ENCODE results near the gene TACR1. TPM values are rescaled to one million over a fixed set of nuclear protein-coding genes. Genes with fewer than 3 reads are reported as not detected.

TACR1 gene
- total RNA-seq, 1 donor from 2014 or later: not detected

DNA sequence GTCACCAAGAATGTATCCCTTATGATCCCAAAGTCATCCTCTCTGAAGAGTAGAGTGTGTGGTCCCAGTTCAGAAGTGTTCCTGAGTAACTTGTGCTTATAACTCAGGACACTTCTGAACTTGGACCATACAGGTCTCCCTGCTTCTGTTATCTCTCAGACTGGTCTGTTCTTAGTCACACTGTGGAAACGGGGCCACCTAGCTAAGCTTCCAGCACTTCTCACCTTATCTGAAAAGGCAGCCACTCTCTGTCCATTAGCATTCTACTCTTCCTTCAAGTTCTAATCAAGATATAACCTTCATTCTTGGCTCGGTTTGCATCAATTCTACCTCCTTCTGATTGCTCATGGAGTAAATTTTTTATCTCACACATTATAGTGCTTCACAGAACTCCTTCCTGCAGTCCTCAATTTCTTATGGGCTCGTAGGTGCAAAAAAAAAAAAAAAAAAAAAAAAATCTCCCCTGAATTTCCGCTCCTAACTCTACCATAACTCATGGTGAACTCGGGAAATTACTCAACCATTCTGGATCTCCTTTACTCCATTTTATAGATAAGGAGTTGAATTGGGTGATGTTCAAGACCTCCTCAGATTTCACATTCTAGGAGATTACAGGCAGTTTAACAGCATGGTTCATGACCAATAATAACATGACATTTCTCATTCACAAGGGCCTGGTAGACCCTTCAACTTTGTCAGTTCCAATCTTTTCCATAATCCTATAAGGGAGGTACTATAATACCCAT is 108.4 kb downstream of the TACR1 start:
- intact Hi-C loops (cut with micrococcal nuclease): no loop called here

DNA sequence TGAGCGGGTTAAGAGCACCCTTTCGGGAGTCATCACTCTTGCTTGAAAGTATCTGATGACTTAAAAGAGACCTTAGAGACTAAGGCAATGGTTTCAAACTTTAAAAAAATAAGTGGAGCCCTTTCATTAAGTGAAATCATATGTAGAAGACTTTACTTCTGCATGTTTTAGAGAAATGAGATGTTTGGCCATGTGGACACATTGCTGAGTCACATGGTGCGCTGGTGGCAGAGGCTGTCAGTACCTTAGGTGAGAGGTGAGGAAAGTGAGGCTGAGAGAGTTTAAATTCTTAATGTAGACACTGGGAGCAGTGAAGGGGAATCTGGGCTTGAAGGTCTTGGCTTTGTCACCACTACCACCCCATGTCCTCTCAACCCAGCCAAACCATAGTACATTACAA is 109.8 kb downstream of the TACR1 start:
- H3K9me3 Mint-ChIP-seq: no peaks in the 10 kb centered on the region
- H3K4me3 Mint-ChIP-seq (ENCODE audit: low read depth): no peak overlapping the region
- no peaks in the 10 kb centered on the region for H3K4me1 Mint-ChIP-seq (ENCODE audit: low read depth)
- DNase-seq (ENCODE audit: low spot score): no peak
- peaks cover 2% of the 10 kb centered on the region for H3K27me3 Mint-ChIP-seq (ENCODE audit: low read depth)
- intact Hi-C loops (cut with micrococcal nuclease): no loop called here
- H3K27ac Mint-ChIP-seq: no peak overlapping the region
- no peaks in the 10 kb centered on the region for H3K36me3 Mint-ChIP-seq (ENCODE audit: low read depth)

More for the DNA sequence above, 108.4 kb downstream of the TACR1 start:
- no peaks in the 10 kb centered on the region for H3K36me3 Mint-ChIP-seq (ENCODE audit: low read depth)
- DNase-seq (ENCODE audit: low spot score): no peak
- H3K4me3 Mint-ChIP-seq (ENCODE audit: low read depth): no peak overlapping the region
- H3K9me3 Mint-ChIP-seq: no peaks in the 10 kb centered on the region
- no peaks in the 10 kb centered on the region for H3K27me3 Mint-ChIP-seq (ENCODE audit: low read depth)
- no peaks in the 10 kb centered on the region for H3K4me1 Mint-ChIP-seq (ENCODE audit: low read depth)
- H3K27ac Mint-ChIP-seq: no peak overlapping the region

DNA sequence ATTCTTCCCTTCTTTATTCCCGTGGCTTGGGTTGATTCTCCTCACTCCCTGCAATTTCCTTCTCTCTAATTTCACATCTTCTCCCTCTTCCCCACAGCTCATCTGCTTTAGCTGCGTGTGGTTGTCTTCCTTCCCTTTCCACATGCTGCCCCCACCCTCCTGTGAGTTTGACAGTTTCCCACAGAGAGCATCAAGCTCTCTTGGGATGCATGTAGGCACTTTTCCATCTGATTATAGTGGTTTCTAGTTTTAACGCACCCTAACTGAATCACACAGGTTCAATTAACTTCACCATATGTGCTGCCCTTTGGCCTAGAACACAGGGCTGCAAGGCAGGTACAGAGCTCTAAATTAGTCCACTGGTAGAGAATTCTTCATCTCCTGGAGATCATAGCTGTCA is 110.5 kb downstream of the TACR1 start:
- Mint-ChIP-seq H3K36me3 (ENCODE audit: low read depth) (no peaks in the 10 kb centered on the region), H3K27ac (no peak overlapping the region), H3K4me3 (ENCODE audit: low read depth) (no peak overlapping the region), H3K27me3 (ENCODE audit: low read depth) (peaks cover 2% of the 10 kb centered on the region), H3K9me3 (no peaks in the 10 kb centered on the region), H3K4me1 (ENCODE audit: low read depth) (no peaks in the 10 kb centered on the region)
- no peak for DNase-seq (ENCODE audit: low spot score)
- intact Hi-C loops (cut with micrococcal nuclease): no loop called here

GRCh38 chr2:75087736-75088135 is 111.6 kb downstream of the TACR1 start:
- Mint-ChIP-seq H3K36me3 (ENCODE audit: low read depth) (no peaks in the 10 kb centered on the region), H3K27ac (no peak overlapping the region), H3K4me3 (ENCODE audit: low read depth) (no peak overlapping the region), H3K4me1 (ENCODE audit: low read depth) (no peaks in the 10 kb centered on the region), H3K27me3 (ENCODE audit: low read depth) (peaks cover 2% of the 10 kb centered on the region), H3K9me3 (no peaks in the 10 kb centered on the region)
- no peak for DNase-seq (ENCODE audit: low spot score)
- intact Hi-C loops (cut with micrococcal nuclease): no loop called here

GRCh38 chr2:75079575-75079974 is 119.7 kb downstream of the TACR1 start:
- Mint-ChIP-seq H3K36me3 (ENCODE audit: low read depth) (no peaks in the 10 kb centered on the region), H3K27ac (no peak overlapping the region)
- intact Hi-C loops (cut with micrococcal nuclease): no loop called here

GRCh38 chr2:75077909-75078308 is 121.4 kb downstream of the TACR1 start:
- DNase-seq (ENCODE audit: low spot score): no peak
- intact Hi-C loops (cut with micrococcal nuclease): no loop called here
- no peaks in the 10 kb centered on the region for H3K27me3 Mint-ChIP-seq (ENCODE audit: low read depth)
- H3K9me3 Mint-ChIP-seq: no peaks in the 10 kb centered on the region
- H3K4me1 Mint-ChIP-seq (ENCODE audit: low read depth): no peaks in the 10 kb centered on the region
- no peak overlapping the region for H3K4me3 Mint-ChIP-seq (ENCODE audit: low read depth)
- H3K27ac Mint-ChIP-seq: no peak overlapping the region
- H3K36me3 Mint-ChIP-seq (ENCODE audit: low read depth): no peaks in the 10 kb centered on the region

More at GRCh38 chr2:75079575-75079974, 119.7 kb downstream of the TACR1 start:
- no peaks in the 10 kb centered on the region for H3K9me3 Mint-ChIP-seq
- H3K4me1 Mint-ChIP-seq (ENCODE audit: low read depth): no peaks in the 10 kb centered on the region
- no peaks in the 10 kb centered on the region for H3K27me3 Mint-ChIP-seq (ENCODE audit: low read depth)
- no peak for DNase-seq (ENCODE audit: low spot score)
- H3K4me3 Mint-ChIP-seq (ENCODE audit: low read depth): no peak overlapping the region

DNA sequence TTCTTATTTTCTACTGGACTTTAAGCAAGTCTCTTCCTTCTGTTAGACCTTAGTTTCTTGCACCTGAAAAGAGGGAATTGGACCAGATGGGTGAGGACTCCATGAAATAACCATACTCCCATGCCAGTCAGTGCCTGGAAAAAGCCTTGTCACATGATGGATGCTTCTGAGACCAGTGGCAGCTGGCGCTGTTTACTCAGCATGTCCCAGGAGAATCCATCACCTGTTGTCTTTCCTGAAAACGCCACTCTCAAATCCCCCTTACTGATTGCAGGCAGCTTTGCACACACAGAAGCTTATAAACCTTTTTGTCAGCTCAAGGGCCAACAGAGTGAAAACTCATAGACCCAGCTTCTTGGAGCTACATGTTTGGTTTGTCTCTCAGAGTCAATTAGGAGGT is 123.2 kb downstream of the TACR1 start:
- DNase-seq (ENCODE audit: low spot score): no peak
- Mint-ChIP-seq H3K9me3 (no peaks in the 10 kb centered on the region), H3K36me3 (ENCODE audit: low read depth) (no peaks in the 10 kb centered on the region), H3K4me1 (ENCODE audit: low read depth) (no peaks in the 10 kb centered on the region), H3K4me3 (ENCODE audit: low read depth) (no peak overlapping the region), H3K27me3 (ENCODE audit: low read depth) (no peaks in the 10 kb centered on the region), H3K27ac (no peak overlapping the region)
- intact Hi-C loops (cut with micrococcal nuclease): no loop called here

- no peak overlapping the region for H3K27ac Mint-ChIP-seq
These were observed 124.6 kb downstream of the TACR1 start for GRCh38 chr2:75074708-75075107.

GRCh38 chr2:75074228-75074627 is 125.1 kb downstream of the TACR1 start:
- no peaks in the 10 kb centered on the region for H3K27me3 Mint-ChIP-seq (ENCODE audit: low read depth)
- intact Hi-C loops (cut with micrococcal nuclease): no loop called here

More at GRCh38 chr2:75074708-75075107, 124.6 kb downstream of the TACR1 start:
- Mint-ChIP-seq H3K9me3 (no peaks in the 10 kb centered on the region), H3K4me3 (ENCODE audit: low read depth) (no peak overlapping the region), H3K4me1 (ENCODE audit: low read depth) (no peaks in the 10 kb centered on the region), H3K27me3 (ENCODE audit: low read depth) (no peaks in the 10 kb centered on the region), H3K36me3 (ENCODE audit: low read depth) (no peaks in the 10 kb centered on the region)
- intact Hi-C loops (cut with micrococcal nuclease): no loop called here
- DNase-seq (ENCODE audit: low spot score): no peak

DNA sequence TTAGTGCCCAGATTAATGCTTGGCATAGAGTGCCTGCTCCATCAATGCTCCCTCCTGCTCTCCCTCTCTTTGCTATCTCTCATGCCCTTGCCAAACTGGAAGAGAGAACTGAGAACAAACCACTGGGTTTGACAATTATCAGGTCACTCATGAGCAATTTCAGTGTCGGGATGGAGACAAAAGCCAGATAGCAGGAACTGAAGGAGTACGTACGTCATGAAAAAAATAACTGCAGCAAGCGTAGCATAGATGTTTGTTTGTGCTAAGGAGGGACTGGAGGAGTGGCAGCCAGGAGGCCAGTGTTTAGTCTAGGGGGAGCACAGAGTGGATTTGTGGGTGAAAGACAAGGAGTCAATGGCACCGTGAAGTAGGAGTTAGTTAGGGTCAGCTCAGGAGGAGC is 127.6 kb downstream of the TACR1 start:
- DNase-seq (ENCODE audit: low spot score): no peak
- H3K27ac Mint-ChIP-seq: no peak overlapping the region
- no peak overlapping the region for H3K4me3 Mint-ChIP-seq (ENCODE audit: low read depth)
- H3K36me3 Mint-ChIP-seq (ENCODE audit: low read depth): no peaks in the 10 kb centered on the region
- no peaks in the 10 kb centered on the region for H3K27me3 Mint-ChIP-seq (ENCODE audit: low read depth)
- H3K4me1 Mint-ChIP-seq (ENCODE audit: low read depth): no peaks in the 10 kb centered on the region
- H3K9me3 Mint-ChIP-seq: no peaks in the 10 kb centered on the region
- intact Hi-C loops (cut with micrococcal nuclease): no loop called here

More at GRCh38 chr2:75074228-75074627, 125.1 kb downstream of the TACR1 start:
- Mint-ChIP-seq H3K36me3 (ENCODE audit: low read depth) (no peaks in the 10 kb centered on the region), H3K4me1 (ENCODE audit: low read depth) (no peaks in the 10 kb centered on the region), H3K4me3 (ENCODE audit: low read depth) (no peak overlapping the region), H3K27ac (no peak overlapping the region), H3K9me3 (no peaks in the 10 kb centered on the region)
- DNase-seq (ENCODE audit: low spot score): no peak

DNA sequence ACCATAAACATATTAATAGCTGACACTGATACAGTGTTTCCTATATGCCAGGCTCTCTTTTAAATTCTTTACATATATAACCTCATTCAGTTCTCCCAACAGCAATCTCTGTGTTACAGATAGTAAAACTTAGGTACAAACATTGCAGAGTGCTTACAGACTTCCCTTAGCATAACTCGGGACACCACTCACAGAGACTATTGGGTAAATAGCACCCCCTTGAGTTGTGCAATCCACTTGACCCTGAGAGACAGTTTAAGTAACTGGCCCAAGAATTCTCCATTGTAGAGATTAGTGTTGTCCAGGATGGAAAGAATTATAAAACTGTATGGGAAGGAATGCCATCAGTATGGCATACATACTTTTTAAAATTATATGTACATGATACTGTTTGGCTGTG is 130.8 kb downstream of the TACR1 start:
- no peak overlapping the region for H3K27ac Mint-ChIP-seq
- DNase-seq (ENCODE audit: low spot score): no peak
- H3K4me3 Mint-ChIP-seq (ENCODE audit: low read depth): no peak overlapping the region
- intact Hi-C loops (cut with micrococcal nuclease): loop anchor here (10.0 kb wide), 2 partner anchors 134 to 336 kb away; no protein-coding TSS in a partner anchor
- H3K27me3 Mint-ChIP-seq (ENCODE audit: low read depth): peaks cover 5% of the 10 kb centered on the region
- no peaks in the 10 kb centered on the region for H3K36me3 Mint-ChIP-seq (ENCODE audit: low read depth)
- H3K9me3 Mint-ChIP-seq: no peaks in the 10 kb centered on the region
- peaks cover 2% of the 10 kb centered on the region for H3K4me1 Mint-ChIP-seq (ENCODE audit: low read depth)

DNA sequence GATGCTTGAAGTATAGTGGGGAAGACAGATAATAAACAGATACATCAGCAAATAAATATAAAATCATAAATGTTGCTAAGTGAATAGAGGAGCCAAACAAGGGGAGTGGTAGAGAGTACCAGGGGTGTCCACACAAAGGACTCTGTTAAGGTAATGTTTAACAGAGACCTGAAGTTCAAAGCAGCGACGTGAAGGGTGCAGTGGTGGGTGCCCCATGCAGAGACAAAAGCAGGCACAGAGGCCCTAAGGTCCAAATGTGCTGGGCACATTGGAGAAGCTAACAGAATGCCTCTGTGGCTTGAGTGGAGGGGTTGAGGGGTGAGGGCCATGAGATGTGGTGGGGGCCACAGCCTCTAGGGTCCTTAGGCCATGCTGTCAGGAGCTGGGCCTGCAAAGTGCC is 131.8 kb downstream of the TACR1 start:
- Mint-ChIP-seq H3K4me1 (ENCODE audit: low read depth) (peaks cover 2% of the 10 kb centered on the region), H3K27me3 (ENCODE audit: low read depth) (peaks cover 5% of the 10 kb centered on the region), H3K27ac (no peak overlapping the region), H3K36me3 (ENCODE audit: low read depth) (no peaks in the 10 kb centered on the region), H3K4me3 (ENCODE audit: low read depth) (no peak overlapping the region), H3K9me3 (no peaks in the 10 kb centered on the region)
- intact Hi-C loops (cut with micrococcal nuclease): loop anchor here (10.0 kb wide), 2 partner anchors 133 to 337 kb away; no protein-coding TSS in a partner anchor
- no peak for DNase-seq (ENCODE audit: low spot score)

GRCh38 chr2:75066121-75066902 is 133.0 kb downstream of the TACR1 start:
- H3K9me3 Mint-ChIP-seq: no peaks in the 10 kb centered on the region
- intact Hi-C loops (cut with micrococcal nuclease): loop anchor here (10.0 kb wide), 2 partner anchors 132 to 338 kb away; no protein-coding TSS in a partner anchor
- no peak overlapping the region for H3K27ac Mint-ChIP-seq
- H3K36me3 Mint-ChIP-seq (ENCODE audit: low read depth): no peaks in the 10 kb centered on the region
- H3K4me3 Mint-ChIP-seq (ENCODE audit: low read depth): no peak overlapping the region
- DNase-seq (ENCODE audit: low spot score): no peak
- H3K27me3 Mint-ChIP-seq (ENCODE audit: low read depth): peaks cover 5% of the 10 kb centered on the region
- peaks cover 2% of the 10 kb centered on the region for H3K4me1 Mint-ChIP-seq (ENCODE audit: low read depth)
